Glomerular visceral epithelial cell (primary cell): Measurements from ENCODE around the gene CTSF.

Source experiments
- DNase-seq: peaks from one replicate; pipeline ENCODE4 v3.0.0-alpha.2; 2016; ENCODE audit errors: extremely low spot score

The CTSF gene

GRCh38 chr11:66532784-66533183, 35.6 kb downstream of the CTSF start:
- DNase-seq: no peak

- no peak for DNase-seq
Measured at GRCh38 chr11:66531841-66532240, 36.6 kb downstream of the CTSF start.

GRCh38 chr11:66530927-66531709, 37.3 kb downstream of the CTSF start:
- no peak for DNase-seq

GRCh38 chr11:66529655-66530054, 38.8 kb downstream of the CTSF start:
- no peak for DNase-seq

GRCh38 chr11:66529069-66529468, 39.3 kb downstream of the CTSF start:
- no peak for DNase-seq

GRCh38 chr11:66524304-66525040, 43.9 kb downstream of the CTSF start:
- DNase-seq: no peak

- no peak for DNase-seq
Measured at GRCh38 chr11:66523611-66524010, 44.8 kb downstream of the CTSF start.
